K562 (cell line): ENCODE data around the gene CD320. TPM values are rescaled to one million over a fixed set of nuclear protein-coding genes. Genes with fewer than 3 reads are reported as not detected.

Experiments used
- ATAC-seq: fragments of 200-7000 bp; cut with Tn5 transposase; 3 replicates; pipeline ENCODE4 v1.9.1; 2020; ENCODE audit warnings: moderate library complexity
- Bru-seq: library from RNA; stranded (reverse); fragments of 400-500 nt; gene quantifications from one replicate; lab custom pipeline; 2021; lab: Mats Ljungman, UMichigan
- BruChase-seq, 2 experiments: library from RNA; stranded (reverse); fragments of 400-500 nt; gene quantifications; one replicate each; lab custom pipeline; 2021; lab: Mats Ljungman, UMichigan
- BruUV-seq: library from RNA; stranded (reverse); fragments of 400-500 nt; replicated peaks from 2 replicates; lab custom pipeline; 2021; lab: Mats Ljungman, UMichigan
- CTCF ChIA-PET: fragments of 300-600 bp; formaldehyde crosslinking; extraction: SDS; loops from one replicate; lab custom pipeline; 2021; ENCODE audit warnings: low intra/inter-chr PET ratio; lab: Yijun Ruan, JAX
- POLR2A ChIA-PET: fragments of 300-600, 350-650 bp; sonication (Branson Sonifier 250); formaldehyde crosslinking; extraction: SDS; loops from one replicate; lab custom pipeline; 2021; ENCODE audit warnings: antibody characterized with exemption, inconsistent platforms; lab: Yijun Ruan, JAX
- DNase-seq, 4 experiments: peaks; one replicate each; pipeline versions ENCODE4 v3.0.0 to v3.0.0-alpha.2; 2011 to 2018; ENCODE audit warnings: low spot score in 3 of 4, mixed read lengths in 3 of 4; ENCODE audit errors: extremely low read depth in 1 of 4
- FAIRE-seq: peaks from 2 replicates; lab custom pipeline; 2011; peaks lifted over from hg19 to GRCh38; lab: Jason Lieb, UNC
- H2AFZ ChIP-seq: 2 replicates; pipeline ENCODE4 v1.6.0; 2011; ENCODE audit warnings: low read depth, low read length, control low read depth, inconsistent platforms
- H3K27ac ChIP-seq: fragments of 200-600 bp; 3 replicates; pipeline ENCODE4 v1.8.0; 2011; ENCODE audit warnings: low read depth, mild to moderate bottlenecking, control low read depth, inconsistent platforms, low read length, moderate library complexity, mixed read lengths; ENCODE audit errors: extremely low read depth
- H3K27me3 ChIP-seq, 2 experiments: fragments of 300-600 bp in 1 of 2; 2 replicates in 1 of 2; 3 replicates in 1 of 2; pipeline versions ENCODE4 v1.6.0 to v1.8.0; 2011; ENCODE audit warnings: inconsistent platforms in 2 of 2, low read length in 2 of 2, mild to moderate bottlenecking in 1 of 2, mixed read lengths in 1 of 2, moderate library complexity in 1 of 2; ENCODE audit not compliant: control insufficient read depth in 2 of 2, insufficient read depth in 2 of 2
- H3K36me3 ChIP-seq: fragments of 300-600 bp; 3 replicates; pipeline ENCODE4 v1.8.0; 2011; ENCODE audit warnings: mild to moderate bottlenecking, low read length, inconsistent platforms; ENCODE audit not compliant: control insufficient read depth, insufficient read depth
- H3K4me1 ChIP-seq, 2 experiments: fragments of 200-600 bp in 1 of 2; replicated peaks in 1 of 2; 2 replicates in 1 of 2; 3 replicates in 1 of 2; pipeline versions ENCODE4 v1.5.1 to v1.8.0; 2011; ENCODE audit warnings: inconsistent platforms in 2 of 2, low read length in 2 of 2, mild to moderate bottlenecking in 1 of 2, mixed read lengths in 1 of 2, moderate library complexity in 1 of 2; ENCODE audit not compliant: control insufficient read depth in 2 of 2, insufficient read depth in 2 of 2
- H3K4me2 ChIP-seq: 2 replicates; pipeline ENCODE4 v1.6.1; 2011; ENCODE audit warnings: low read length, control low read depth, inconsistent platforms, mixed read lengths; ENCODE audit not compliant: insufficient read depth
- H3K4me3 ChIP-seq: fragments of 200-600 bp; sonication (generic), shearing (Covaris generic); 2 replicates; pipeline ENCODE4 v1.5.1; 2016; ENCODE audit warnings: control low read depth, inconsistent platforms
- H3K79me2 ChIP-seq: fragments of 200-600 bp; 3 replicates; pipeline ENCODE4 v1.8.0; 2011; ENCODE audit warnings: low read length, inconsistent platforms; ENCODE audit not compliant: control insufficient read depth, insufficient read depth
- H3K9ac ChIP-seq, 2 experiments: 2 replicates each; pipeline versions ENCODE4 v1.6.0 to v1.6.1; 2011; ENCODE audit warnings: low read depth in 2 of 2, low read length in 2 of 2, control low read depth in 1 of 2, inconsistent platforms in 1 of 2, mild to moderate bottlenecking in 1 of 2, mixed read lengths in 1 of 2; ENCODE audit not compliant: insufficient read depth in 1 of 2
- H3K9me1 ChIP-seq: one replicate; pipeline ENCODE4 v1.6.0; 2011; ENCODE audit warnings: inconsistent platforms, mild to moderate bottlenecking, low read length, moderate library complexity; ENCODE audit not compliant: control insufficient read depth, insufficient read depth
- H3K9me3 ChIP-seq: replicated peaks from 2 replicates; pipeline ENCODE4 v1.5.1; 2011; ENCODE audit warnings: low read depth, low read length, inconsistent platforms; ENCODE audit not compliant: control insufficient read depth, insufficient read depth
- H4K20me1 ChIP-seq: replicated peaks from 2 replicates; pipeline ENCODE4 v1.6.1; 2011; ENCODE audit warnings: low read length, inconsistent platforms, mixed read lengths; ENCODE audit not compliant: control insufficient read depth, insufficient read depth
- ARID3A ChIP-seq: IDR thresholded peaks from 2 replicates; pipeline ENCODE4 v1.6.1; 2012; ENCODE audit warnings: low read depth, low read length, improper control_type of control experiment, borderline replicate concordance
- PBX2 ChIP-seq, 2 experiments: IDR thresholded peaks in 1 of 2; conservative IDR thresholded peaks in 1 of 2; 2 replicates each; pipeline ENCODE4 v1.6.1; 2016; ENCODE audit warnings: low read depth in 2 of 2, mild to moderate bottlenecking in 1 of 2, missing compliant biosample characterization in 1 of 2, missing genetic modification characterization in 1 of 2, moderate library complexity in 1 of 2
- ZNF124 ChIP-seq: sonication (generic); formaldehyde crosslinking; IDR thresholded peaks from 2 replicates; pipeline ENCODE4 v1.8.1; 2022; ENCODE audit warnings: missing genetic modification reagents
- ZNF212 ChIP-seq: fragments of 450-650 bp; formaldehyde crosslinking; IDR thresholded peaks from 2 replicates; pipeline ENCODE4 v1.4.0; 2020; ENCODE audit warnings: mild to moderate bottlenecking
- ZNF384 ChIP-seq: IDR thresholded peaks from 2 replicates; pipeline ENCODE4 v1.6.1; 2012; ENCODE audit warnings: low read depth, low read length, improper control_type of control experiment
- WGBS: fragments of 100-300 bp; shearing (Covaris generic); methylation state at CpG from one replicate; pipeline ENCODE4 v1.1.6; 2016; ENCODE audit warnings: low coverage, mixed read lengths; ENCODE audit not compliant: insufficient coverage; ENCODE audit errors: missing lambda C conversion rate; 5-methylcytosine and 5-hydroxymethylcytosine counted together
- in situ Hi-C: fragments of 300-500 bp; cut with MboI; formaldehyde crosslinking; loops from 4 replicates; pipeline ENCODE4 v1.15.0; 2018; ENCODE audit warnings: inconsistent platforms, mixed read lengths
- intact Hi-C: fragments of 100-400 bp; cut with micrococcal nuclease; formaldehyde crosslinking; loops from 2 replicates; pipeline ENCODE4 v1.14.2; 2022
- long read RNA-seq, 3 experiments: library from polyadenylated mRNA in 2 of 3; library from RNA in 1 of 3; unstranded in 2 of 3; stranded (forward) in 1 of 3; transcript quantifications; one replicate each; pipeline ENCODE4 v2.0.0, GENCODE V29; 2019 to 2022
- polyA minus RNA-seq, 3 experiments: library from RNA; depleted of rRNA, polyadenylated mRNA; stranded (reverse); fragments of >200 nt; gene quantifications; 2 replicates each; pipeline ENCODE4 v1.2.3, GENCODE V29; 2011
- polyA plus RNA-seq, 8 experiments: library from polyadenylated mRNA; depleted of rRNA in 4 of 8; stranded (reverse) in 5 of 8; unstranded in 3 of 8; fragments of >200 nt; fragmentation: Nextera tagmentation in 2 of 8; fragmentation: Illumina TruSeq in 1 of 8; extraction: Ambion mirVana in 2 of 8; extraction: Trizol in 1 of 8; gene quantifications; 2 replicates each; pipeline versions ENCODE4 v1.2.1 to v1.2.3, GENCODE V29; 2011 to 2014; ENCODE audit warnings: inconsistent platforms in 1 of 8, missing spikeins in 1 of 8
- total RNA-seq, 7 experiments: library from RNA; depleted of rRNA in 6 of 7; stranded (reverse); fragments of >200 nt in 6 of 7; fragmentation: Illumina TruSeq in 2 of 7; extraction: Trizol in 2 of 7; gene quantifications; 2 replicates each; pipeline versions ENCODE4 v1.2.1 to v1.2.3, GENCODE V29; 2011 to 2021; ENCODE audit warnings: low replicate concordance in 1 of 7

The CD320 gene
- total RNA-seq (2011; cell fraction: chromatin; rRNA removed; ENCODE audit: low replicate concordance) = 13.8 and 50.6 TPM in 2 replicates
- 113 and 115 TPM in 2 replicates for total RNA-seq (2011; cell fraction: nucleolus; rRNA removed)
- total RNA-seq (2011; cell fraction: nucleoplasm; rRNA removed) = 51.0 and 58.3 TPM in 2 replicates
- 71.4 and 100 TPM in 2 replicates for total RNA-seq (2014; rRNA removed)
- total RNA-seq (2014; rRNA removed; fragmentation: Illumina TruSeq; extraction: Trizol) = 7.9 and 13.3 TPM in 2 replicates
- total RNA-seq (2015; rRNA removed; fragmentation: Illumina TruSeq; extraction: Trizol) = 42.3 and 45.6 TPM in 2 replicates
- 94.5 and 97.0 TPM in 2 replicates for total RNA-seq (2021)
- polyA plus RNA-seq (2011; rRNA removed) = 34.4 and 42.4 TPM in 2 replicates
- 79.7 and 224 TPM in 2 replicates for polyA plus RNA-seq (2011; cell fraction: cytosol; rRNA removed)
- 32.2 and 55.2 TPM in 2 replicates for polyA plus RNA-seq (2011; cell fraction: nucleus; rRNA removed)
- polyA plus RNA-seq (2012) = 63.8 and 67.0 TPM in 2 replicates
- polyA plus RNA-seq (2014; fragmentation: Illumina TruSeq; extraction: Trizol) = 29.4 and 47.0 TPM in 2 replicates
- 1 to 10 TPM in 1 of 2 experiments, under 1 TPM in 1; 0.45 to 2.5 TPM for polyA plus RNA-seq (2014; fragmentation: Nextera tagmentation; extraction: Ambion mirVana)
- polyA plus RNA-seq (2014; rRNA removed) = 75.0 and 81.0 TPM in 2 replicates
- polyA minus RNA-seq (2011; rRNA and poly(A)+ RNA removed) = 4.9 and 8.8 TPM in 2 replicates
- 23.0 and 32.5 TPM in 2 replicates for polyA minus RNA-seq (2011; cell fraction: cytosol; rRNA and poly(A)+ RNA removed)
- polyA minus RNA-seq (2011; cell fraction: nucleus; rRNA and poly(A)+ RNA removed) = 8.1 and 8.7 TPM in 2 replicates
- percentile 74 among the genes with signal in this experiment for Bru-seq, nascent RNA
- percentile 64 among the genes with signal in this experiment for BruChase-seq, experiment 1, labeled RNA remaining after a 2-hour chase
- percentile 67 among the genes with signal in this experiment for BruChase-seq, experiment 2, labeled RNA remaining after a 6-hour chase
- long read RNA-seq, experiment 1, transcript CD320-201 (5 exons, 1,250 nt) = major isoform, 289 of 368 reads
- long read RNA-seq, experiment 1, partial matches to known transcripts = 26 of 368 reads
- long read RNA-seq, experiment 1, other reads (novel, unspliced or antisense) = 50 of 368 reads
- long read RNA-seq, experiment 2, transcript CD320-201 (5 exons, 1,250 nt) = major isoform, 104 of 137 reads
- long read RNA-seq, experiment 2, partial matches to known transcripts = 14 of 137 reads
- long read RNA-seq, experiment 2, other reads (novel, unspliced or antisense) = 15 of 137 reads
- long read RNA-seq, experiment 3, transcript CD320-201 (5 exons, 1,250 nt) = major isoform, 75 of 99 reads
- long read RNA-seq, experiment 3, partial matches to known transcripts = 4 of 99 reads
- long read RNA-seq, experiment 3, other reads (novel, unspliced or antisense) = 17 of 99 reads

GRCh38 chr19:8307965-8308866 lies at the start of gene CD320:
CD320 (minus strand) TSS chr19:8308358; CDS start chr19:8308290, 68 bp downstream.
- Histone ChIP-seq H3K4me1 (peaks cover 28 to 63% of the 10 kb centered on the region in 2 experiments; a peak in 4 of 5 replicates), H3K4me2 (peak within 1 kb of the TSS; percentile 96), H3K9me3 (no peaks in the 10 kb centered on the region), H3K27me3 (no peaks in the 10 kb centered on the region), H4K20me1 (no peaks in the 10 kb centered on the region; the same call in 1 of the 2 replicates), H3K36me3 (peaks cover 49% of the 10 kb centered on the region; the same call in 2 of the 3 replicates), H3K9me1 (no peaks in the 10 kb centered on the region), H3K9ac (peak within 1 kb of the TSS; percentile 62 to 92), H2AFZ (peak within 1 kb of the TSS; percentile 86), H3K27ac (peak within 1 kb of the TSS; percentile 85), H3K79me2 (peaks cover 25% of the 10 kb centered on the region), H3K4me3 (peak within 1 kb of the TSS; percentile 51)
- peak; percentile 89 for FAIRE-seq
- intact Hi-C loops (no loop called here), in situ Hi-C loops (loop anchor here (5.0 kb wide), 1 partner anchor 41 kb away; no protein-coding TSS in a partner anchor)
- BruUV-seq = no TSS peak
- ATAC-seq = peak; percentile 92
- ChIA-PET POLR2A (interaction anchor here (0.7 to 2.4 kb wide), 5 partner anchors 10 to 136 kb away, joined by 3 to 14 read pairs (median 4); partner anchors contain the start of genes NDUFA7 and RPS28), CTCF (no interaction called here)
- peak; percentile 91 to 96 (median 94) for DNase-seq
- WGBS = 1% methylated on average over 58 of the region's 63 CpGs
- TF ChIP-seq ZNF124 (CRISPR knock-in tag) (0 out of 2 replicates have a peak, but pooled peaks have one; percentile 62), PBX2 (CRISPR knock-in tag; IDR thresholded peaks at IDR 0.05; ENCODE audit: low read depth) (peak; percentile 34; the same call in 1 of the 2 replicates), PBX2 (tag; conservative IDR thresholded peaks at IDR 0.05; ENCODE audit: low read depth) (peak; percentile 78), ZNF212 (CRISPR knock-in tag) (peak; percentile 75; the same call in 1 of the 2 replicates), ZNF384 (no peak), ARID3A (no peak)
